GM23248 (cell line): Measurements from ENCODE around the gene CADM1. TPM values are rescaled to one million over a fixed set of nuclear protein-coding genes. Genes with fewer than 3 reads are reported as not detected.

ENCODE experiments used
- DNase-seq: peaks from one replicate; pipeline ENCODE4 v3.0.0-alpha.2; 2015
- H2AFZ ChIP-seq: fragments of 200-600 bp; sonication (generic); 2 replicates; pipeline ENCODE4 v1.6.1; 2016; ENCODE audit warnings: antibody characterized with exemption
- H3F3A ChIP-seq: fragments of 200-600 bp; sonication (generic); 2 replicates; pipeline ENCODE4 v1.6.1; 2016; ENCODE audit warnings: mild to moderate bottlenecking, antibody characterized with exemption, mixed run types; ENCODE audit not compliant: insufficient read depth
- H3K27ac ChIP-seq: fragments of 200-600 bp; sonication (generic); 2 replicates; pipeline ENCODE4 v1.5.1; 2016; ENCODE audit warnings: mild to moderate bottlenecking
- H3K27me3 ChIP-seq: fragments of 200-600 bp; sonication (generic); replicated peaks from 2 replicates; pipeline ENCODE4 v1.6.1; 2016; ENCODE audit warnings: mild to moderate bottlenecking; ENCODE audit not compliant: insufficient read depth
- H3K36me3 ChIP-seq: fragments of 200-600 bp; sonication (generic); 2 replicates; pipeline ENCODE4 v1.6.1; 2016; ENCODE audit warnings: low read depth, mild to moderate bottlenecking
- H3K4me1 ChIP-seq: fragments of 200-600 bp; sonication (generic); 2 replicates; pipeline ENCODE4 v1.6.1; 2016; ENCODE audit warnings: mild to moderate bottlenecking; ENCODE audit not compliant: insufficient read depth
- H3K4me2 ChIP-seq: fragments of 200-600 bp; sonication (generic); one replicate; pipeline ENCODE4 v1.6.1; 2016; ENCODE audit warnings: mild to moderate bottlenecking; ENCODE audit not compliant: unreplicated experiment
- H3K4me3 ChIP-seq: fragments of 200-600 bp; sonication (generic); 2 replicates; pipeline ENCODE4 v1.5.1; 2016; ENCODE audit warnings: mild to moderate bottlenecking
- H3K79me2 ChIP-seq: fragments of 200-600 bp; sonication (generic); 2 replicates; pipeline ENCODE4 v1.6.1; 2016; ENCODE audit warnings: mild to moderate bottlenecking; ENCODE audit not compliant: insufficient read depth
- H3K9ac ChIP-seq: fragments of 200-600 bp; sonication (generic); 2 replicates; pipeline ENCODE4 v1.6.1; 2016; ENCODE audit warnings: mild to moderate bottlenecking
- H3K9me2 ChIP-seq: fragments of 200-600 bp; sonication (generic); 2 replicates; pipeline ENCODE4 v1.6.1; 2016; ENCODE audit warnings: mixed run types, mild to moderate bottlenecking, moderate library complexity; ENCODE audit not compliant: insufficient read depth
- H3K9me3 ChIP-seq: fragments of 200-600 bp; sonication (generic); one replicate; pipeline ENCODE4 v1.6.1; 2017; ENCODE audit warnings: low read depth
- H4K20me1 ChIP-seq: fragments of 200-600 bp; sonication (generic); 2 replicates; pipeline ENCODE4 v1.6.0; 2016; ENCODE audit not compliant: insufficient read depth
- EZH2 ChIP-seq: fragments of 200-600 bp; sonication (generic); IDR thresholded peaks from 2 replicates; pipeline ENCODE4 v1.6.1; 2018; ENCODE audit warnings: antibody characterized with exemption, mild to moderate bottlenecking; ENCODE audit not compliant: insufficient read depth, poor library complexity, severe bottlenecking
- EZH2phosphoT487 ChIP-seq: fragments of 200-600 bp; sonication (generic); IDR thresholded peaks from 2 replicates; pipeline ENCODE4 v1.6.1; 2018; ENCODE audit warnings: antibody characterized with exemption, moderate library complexity, mild to moderate bottlenecking, low read depth; ENCODE audit not compliant: insufficient read depth
- WGBS, 2 experiments: methylation state at CpG; one replicate each; pipeline ENCODE4 v1.1.6; 2015 to 2017; ENCODE audit warnings: low lambda C conversion rate in 2 of 2, low coverage in 1 of 2; ENCODE audit errors: missing lambda C conversion rate in 2 of 2; 5-methylcytosine and 5-hydroxymethylcytosine counted together
- in situ Hi-C: fragments of 300-500 bp; cut with MboI; formaldehyde crosslinking; loops from 2 replicates; pipeline ENCODE4 v1.15.0; 2020
- polyA plus RNA-seq: library from polyadenylated mRNA; unstranded; fragments of >200 nt; fragmentation: Nextera tagmentation; extraction: Ambion mirVana; gene quantifications from 2 replicates; pipeline ENCODE4 v1.2.1, GENCODE V29; 2016
- total RNA-seq: library from RNA; depleted of rRNA; stranded (reverse); fragments of >200 nt; shearing (Covaris generic); gene quantifications from 2 replicates; pipeline ENCODE4 v1.2.3, GENCODE V29; 2014

Gene CADM1
- total and polyA plus RNA-seq, 2 experiments from 2014 or later, result 0.83 to 1.4 TPM

DNA sequence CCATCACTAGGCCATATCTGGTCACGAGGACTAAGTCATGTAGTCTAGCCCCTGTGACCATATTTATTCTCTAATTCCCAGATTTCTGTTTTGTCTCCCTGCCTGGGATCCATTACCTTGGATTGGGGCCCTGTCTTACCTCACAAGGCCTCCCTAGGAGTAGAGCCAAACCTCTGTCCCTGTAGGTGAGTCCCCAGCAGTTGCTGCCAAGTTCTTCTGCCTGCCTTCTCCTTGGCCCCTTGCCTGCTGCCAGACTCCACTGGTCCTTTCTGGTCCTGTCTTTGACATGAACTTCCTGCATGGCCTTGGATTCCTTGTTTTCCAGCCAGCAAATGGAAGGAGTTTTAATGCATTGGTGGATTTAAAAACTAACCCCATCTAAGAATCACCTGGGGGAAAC lies 35.6 kb upstream of the CADM1 start:
- Histone ChIP-seq H3F3A (no peaks in the 10 kb centered on the region), H3K27me3 (no peaks in the 10 kb centered on the region), H3K9me3 (no peaks in the 10 kb centered on the region), H3K4me2 (no peak overlapping the region), H3K36me3 (no peaks in the 10 kb centered on the region), H2AFZ (no peak overlapping the region), H3K79me2 (no peaks in the 10 kb centered on the region), H3K4me1 (no peaks in the 10 kb centered on the region), H3K9me2 (no peaks in the 10 kb centered on the region), H3K27ac (no peak overlapping the region), H4K20me1 (no peaks in the 10 kb centered on the region), H3K9ac (no peak overlapping the region), H3K4me3 (no peak overlapping the region)
- TF ChIP-seq EZH2, result no peak
- TF ChIP-seq EZH2phosphoT487, result no peak
- no peak for DNase-seq
- WGBS, 2 experiments, result 11 to 33% methylated on average over 1 of the region's 1 CpG
- in situ Hi-C loops, result no loop called here

DNA sequence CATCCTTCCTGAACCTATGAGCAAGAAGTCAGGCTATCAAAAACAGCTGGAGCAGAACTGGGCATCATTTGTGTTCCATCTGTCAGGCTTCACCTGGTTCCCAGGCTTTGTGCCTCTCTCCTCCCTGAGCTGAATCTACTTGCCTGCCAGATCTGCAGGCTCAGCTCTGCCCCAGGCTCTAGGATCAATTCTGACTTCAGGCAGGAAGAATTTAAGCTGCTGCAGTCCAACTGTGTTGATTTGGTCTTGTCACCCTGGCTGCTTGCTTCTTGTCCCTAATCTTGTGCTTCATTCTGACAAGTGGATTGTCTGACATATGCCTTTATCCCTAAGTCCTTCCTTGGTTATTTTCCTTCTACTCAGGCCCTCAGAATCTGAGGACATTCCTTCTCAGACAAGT lies 31.6 kb upstream of the CADM1 start:
- H4K20me1 ChIP-seq, result no peaks in the 10 kb centered on the region
- H3K9ac ChIP-seq, result no peak overlapping the region
- H3K4me2 ChIP-seq, result no peak overlapping the region
- H2AFZ ChIP-seq, result no peak overlapping the region
- no peaks in the 10 kb centered on the region for H3K36me3 ChIP-seq
- no peaks in the 10 kb centered on the region for H3K79me2 ChIP-seq
- H3K27me3 ChIP-seq, result no peaks in the 10 kb centered on the region
- no peaks in the 10 kb centered on the region for H3K9me2 ChIP-seq
- no peaks in the 10 kb centered on the region for H3K4me1 ChIP-seq
- TF ChIP-seq EZH2phosphoT487 (no peak), EZH2 (no peak)
- no peak overlapping the region for H3K27ac ChIP-seq
- in situ Hi-C loops, result no loop called here
- no peak overlapping the region for H3K4me3 ChIP-seq
- DNase-seq, result no peak
- no peaks in the 10 kb centered on the region for H3K9me3 ChIP-seq
- H3F3A ChIP-seq, result no peaks in the 10 kb centered on the region

DNA sequence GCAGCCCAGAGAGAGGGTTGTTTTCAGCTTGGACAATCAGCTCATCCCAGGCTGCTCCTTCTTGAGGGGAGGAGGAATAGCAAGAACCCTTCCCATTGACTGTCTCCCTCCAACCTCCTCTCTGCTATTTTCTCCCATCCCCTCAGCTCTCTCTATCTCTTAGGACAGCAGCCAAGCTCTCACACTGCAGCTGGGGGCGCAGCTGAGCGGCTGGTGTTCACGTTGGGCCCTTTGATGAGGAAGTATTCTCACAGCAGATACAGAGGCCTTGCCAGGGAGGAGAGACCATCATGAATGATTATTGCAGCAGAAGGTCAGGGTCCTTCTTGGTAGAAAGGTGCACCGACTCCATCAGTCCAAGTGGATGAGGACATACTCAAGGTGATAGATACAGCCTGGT lies 26.5 kb upstream of the CADM1 start:
- no peaks in the 10 kb centered on the region for H3K4me1 ChIP-seq
- 15 to 21% methylated on average over 4 of the region's 4 CpGs for WGBS, 2 experiments
- no peak overlapping the region for H3K4me2 ChIP-seq
- no peaks in the 10 kb centered on the region for H3K36me3 ChIP-seq
- no peak overlapping the region for H3K4me3 ChIP-seq
- H3F3A ChIP-seq, result no peaks in the 10 kb centered on the region
- H3K27ac ChIP-seq, result no peak overlapping the region
- no peaks in the 10 kb centered on the region for H3K9me2 ChIP-seq
- TF ChIP-seq EZH2phosphoT487, result no peak
- TF ChIP-seq EZH2, result no peak
- no peak overlapping the region for H2AFZ ChIP-seq
- no peaks in the 10 kb centered on the region for H3K79me2 ChIP-seq
- no peaks in the 10 kb centered on the region for H4K20me1 ChIP-seq
- in situ Hi-C loops, result no loop called here
- no peaks in the 10 kb centered on the region for H3K9me3 ChIP-seq
- DNase-seq, result no peak
- H3K9ac ChIP-seq, result no peak overlapping the region
- no peaks in the 10 kb centered on the region for H3K27me3 ChIP-seq

DNA sequence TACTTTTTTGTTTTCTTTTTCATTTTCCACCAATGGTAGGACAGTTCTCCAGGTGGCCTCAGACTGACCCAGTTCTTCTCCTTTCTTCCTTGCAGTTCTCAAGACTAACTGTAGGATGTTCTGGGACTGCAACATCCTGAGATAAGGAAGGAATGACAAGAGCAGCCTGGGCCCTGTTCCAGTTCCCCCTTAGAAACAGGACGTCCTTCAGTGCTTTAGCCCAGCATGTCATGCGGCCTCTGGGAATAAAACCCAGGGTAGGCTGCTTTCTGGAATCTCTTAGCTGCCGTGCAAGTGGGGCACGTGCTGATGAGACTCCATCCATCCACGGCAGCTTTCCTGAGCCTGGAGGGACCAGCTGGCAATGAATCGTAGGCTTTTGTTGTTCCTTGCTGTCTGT lies 24.0 kb upstream of the CADM1 start:
- Histone ChIP-seq H3K4me2 (no peak overlapping the region), H3K4me3 (no peak overlapping the region), H3F3A (no peaks in the 10 kb centered on the region), H3K27ac (no peak overlapping the region), H3K4me1 (no peaks in the 10 kb centered on the region), H4K20me1 (no peaks in the 10 kb centered on the region), H3K27me3 (no peaks in the 10 kb centered on the region), H3K36me3 (no peaks in the 10 kb centered on the region), H3K79me2 (no peaks in the 10 kb centered on the region), H3K9ac (no peak overlapping the region), H2AFZ (no peak overlapping the region), H3K9me3 (no peaks in the 10 kb centered on the region), H3K9me2 (no peaks in the 10 kb centered on the region)
- 4 to 7% methylated on average over 6 of the region's 6 CpGs for WGBS, 2 experiments
- TF ChIP-seq EZH2, result no peak
- TF ChIP-seq EZH2phosphoT487, result no peak
- in situ Hi-C loops, result no loop called here
- no peak for DNase-seq

DNA sequence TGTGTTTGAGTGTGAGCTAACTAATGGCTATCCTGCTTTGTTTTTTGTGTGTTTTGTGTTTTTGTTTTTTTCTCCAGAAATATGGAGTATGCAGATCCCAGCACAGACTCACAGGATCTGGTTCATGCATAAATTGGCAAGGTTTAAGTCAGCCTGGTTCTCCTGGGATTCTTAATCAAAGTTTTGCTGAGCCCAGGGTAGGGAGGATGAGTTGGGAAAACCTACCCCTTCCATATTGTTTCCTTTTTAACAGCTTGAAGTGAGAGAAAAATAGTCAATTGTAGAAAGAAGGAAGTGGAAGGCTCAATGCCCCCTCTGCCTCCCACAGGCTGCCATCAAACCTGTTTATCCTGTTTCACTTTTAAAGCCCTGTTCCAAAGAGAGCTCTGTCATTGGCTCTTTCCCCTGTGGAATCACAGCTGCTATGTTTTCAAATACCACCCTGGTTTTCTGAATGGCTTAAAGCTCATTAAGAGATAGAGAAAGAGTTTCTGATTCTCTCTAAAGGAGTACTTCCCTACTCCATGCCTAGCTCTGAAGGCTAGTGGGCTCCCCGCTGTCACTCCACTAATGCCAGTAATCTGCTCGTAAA lies 23.4 kb upstream of the CADM1 start:
- no peaks in the 10 kb centered on the region for H4K20me1 ChIP-seq
- no peaks in the 10 kb centered on the region for H3K9me3 ChIP-seq
- DNase-seq, result no peak
- H3K27ac ChIP-seq, result no peak overlapping the region
- TF ChIP-seq EZH2 (no peak), EZH2phosphoT487 (no peak)
- no peaks in the 10 kb centered on the region for H3K27me3 ChIP-seq
- H3K9me2 ChIP-seq, result no peaks in the 10 kb centered on the region
- 36 to 40% methylated on average over 2 of the region's 2 CpGs for WGBS, 2 experiments
- no peaks in the 10 kb centered on the region for H3K79me2 ChIP-seq
- H3K4me1 ChIP-seq, result no peaks in the 10 kb centered on the region
- H3K4me2 ChIP-seq, result no peak overlapping the region
- in situ Hi-C loops, result no loop called here
- no peaks in the 10 kb centered on the region for H3F3A ChIP-seq
- no peaks in the 10 kb centered on the region for H3K36me3 ChIP-seq
- H3K9ac ChIP-seq, result no peak overlapping the region
- no peak overlapping the region for H3K4me3 ChIP-seq
- H2AFZ ChIP-seq, result no peak overlapping the region
